ENCODE measurements around the gene RTKN. TPM values are rescaled to one million over a fixed set of nuclear protein-coding genes. Genes with fewer than 3 reads are reported as not detected.

The RTKN gene
- total RNA-seq, 1 experiment from 2014 or later, result 87.1 TPM

GRCh38 chr2:74436848-74437695 is 4.7 kb downstream of the RTKN start:
- H4K8ac ChIP-seq (replicated peaks; ENCODE audit: insufficient read length, low read depth, low read length), result no peak overlapping the region
- H2BK5ac ChIP-seq (ENCODE audit: insufficient read length, low read length), result no peak overlapping the region
- Mint-ChIP-seq H3K9me3 (no peaks in the 10 kb centered on the region), H3K27ac (peak overlapping the region; percentile 55 to 72 (median 68); a peak in 5 of 7 replicates), H3K36me3 (ENCODE audit: insufficient read depth in 1 of 3, low read depth in 3 of 3) (peaks cover 14 to 46% (median 33%) of the 10 kb centered on the region in 3 experiments), H3K4me3 (peak overlapping the region; percentile 16 to 28; a peak in 2 of 5 replicates), H3K27me3 (ENCODE audit: low read depth) (no peaks in the 10 kb centered on the region; the same call in 1 of the 2 replicates), H3K4me1 (peaks cover 31 to 40% of the 10 kb centered on the region in 2 experiments)
- no peaks in the 10 kb centered on the region for H3K9me3 ChIP-seq (ENCODE audit: control insufficient read depth, low read depth, low read length)
- H3K18ac ChIP-seq (ENCODE audit: insufficient read length, low read depth, low read length), result no peak overlapping the region
- H3K27me3 ChIP-seq (ENCODE audit: insufficient read depth, low read length), result no peaks in the 10 kb centered on the region
- H3K4me1 ChIP-seq (ENCODE audit: insufficient read depth, low read length), result peaks cover 3% of the 10 kb centered on the region; the same call in 1 of the 2 replicates
- no peak overlapping the region for H2BK20ac ChIP-seq (ENCODE audit: low read depth, low read length, poor library complexity, severe bottlenecking)
- H4K5ac ChIP-seq (ENCODE audit: insufficient read length, low read depth, low read length), result no peak overlapping the region
- no peak for TF ChIP-seq CTCF (conservative IDR thresholded peaks at IDR 0.05)
- H2BK12ac ChIP-seq (ENCODE audit: insufficient read length, low read depth, low read length), result no peak overlapping the region
- no peak overlapping the region for H2BK15ac ChIP-seq (ENCODE audit: low read depth, low read length)
- peaks cover 21% of the 10 kb centered on the region; the same call in 1 of the 2 replicates for H3K79me2 ChIP-seq (ENCODE audit: insufficient read depth, low read length)
- H2AFZ ChIP-seq (ENCODE audit: low read length), result no peak overlapping the region
- no peak overlapping the region for H3K14ac ChIP-seq (ENCODE audit: insufficient read depth, low read length)
- no peak overlapping the region for H3K4ac ChIP-seq (ENCODE audit: low read depth, low read length)
- H3K23me2 ChIP-seq (ENCODE audit: insufficient read length, low read depth, low read length, poor library complexity, severe bottlenecking), result peaks cover 11% of the 10 kb centered on the region
- DNase-seq, result peak; percentile 55
- H3K4me2 ChIP-seq (ENCODE audit: insufficient read depth, insufficient read length, low read length), result no peak overlapping the region
- no peaks in the 10 kb centered on the region for H4K20me1 ChIP-seq (ENCODE audit: control insufficient read depth, insufficient read depth, insufficient read length)
- H3K79me1 ChIP-seq (ENCODE audit: insufficient read depth, low read depth, low read length, poor library complexity, severe bottlenecking), result peaks cover 7% of the 10 kb centered on the region
- WGBS (ENCODE audit: extremely low coverage, insufficient read length, low lambda C conversion rate), result no CpG with 5 or more reads among the region's 6 CpGs
- no peak overlapping the region for H3K9ac ChIP-seq (ENCODE audit: extremely low read depth, insufficient read length, low read length)
- no peak overlapping the region for H3T11ph ChIP-seq (ENCODE audit: low read length)
- no peak overlapping the region for H2AK5ac ChIP-seq (ENCODE audit: insufficient read length, low read length)
- no peak overlapping the region for H3K56ac ChIP-seq (ENCODE audit: insufficient read length, low read depth, low read length)
- no peak overlapping the region for H3K23ac ChIP-seq (ENCODE audit: insufficient read length, low read depth, low read length)
- H4K91ac ChIP-seq (ENCODE audit: insufficient read length, low read depth, low read length), result no peak overlapping the region
- no peak overlapping the region for H3K27ac ChIP-seq (ENCODE audit: insufficient read length, low read depth, low read length)
- H2BK120ac ChIP-seq (ENCODE audit: low read depth, low read length, poor library complexity, severe bottlenecking), result no peak overlapping the region
